ENCODE data around the gene CPLX3. TPM values are rescaled to one million over a fixed set of nuclear protein-coding genes. Genes with fewer than 3 reads are reported as not detected.

CPLX3 gene
- total and polyA plus RNA-seq, 10 of the 15 experiments (the other 5 are each of a cell fraction or from before 2014, with no cell fraction given) = 0.02 to 0.04 TPM; not detected in 8

DNA sequence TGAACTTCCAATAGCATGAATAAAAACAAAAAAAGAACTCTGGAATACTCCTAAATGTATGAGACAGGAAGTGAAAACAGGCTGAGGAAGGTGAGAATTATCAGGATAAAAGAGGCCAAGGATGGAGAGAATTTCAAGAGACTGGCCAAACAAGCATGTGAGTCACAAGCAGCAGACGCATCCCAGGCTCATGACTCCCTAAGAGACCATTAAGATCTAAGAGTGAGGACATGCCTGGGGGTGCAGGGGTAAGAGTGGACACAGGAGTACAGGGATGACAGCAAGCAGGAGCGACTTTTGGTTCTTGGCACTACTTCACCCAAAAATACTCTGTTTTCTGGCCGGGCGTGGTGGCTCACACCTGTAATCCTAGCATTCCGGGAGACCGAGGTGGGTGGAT is 39.7 kb downstream of the CPLX3 start (continued):
- TF ChIP-seq, protein P1, sequence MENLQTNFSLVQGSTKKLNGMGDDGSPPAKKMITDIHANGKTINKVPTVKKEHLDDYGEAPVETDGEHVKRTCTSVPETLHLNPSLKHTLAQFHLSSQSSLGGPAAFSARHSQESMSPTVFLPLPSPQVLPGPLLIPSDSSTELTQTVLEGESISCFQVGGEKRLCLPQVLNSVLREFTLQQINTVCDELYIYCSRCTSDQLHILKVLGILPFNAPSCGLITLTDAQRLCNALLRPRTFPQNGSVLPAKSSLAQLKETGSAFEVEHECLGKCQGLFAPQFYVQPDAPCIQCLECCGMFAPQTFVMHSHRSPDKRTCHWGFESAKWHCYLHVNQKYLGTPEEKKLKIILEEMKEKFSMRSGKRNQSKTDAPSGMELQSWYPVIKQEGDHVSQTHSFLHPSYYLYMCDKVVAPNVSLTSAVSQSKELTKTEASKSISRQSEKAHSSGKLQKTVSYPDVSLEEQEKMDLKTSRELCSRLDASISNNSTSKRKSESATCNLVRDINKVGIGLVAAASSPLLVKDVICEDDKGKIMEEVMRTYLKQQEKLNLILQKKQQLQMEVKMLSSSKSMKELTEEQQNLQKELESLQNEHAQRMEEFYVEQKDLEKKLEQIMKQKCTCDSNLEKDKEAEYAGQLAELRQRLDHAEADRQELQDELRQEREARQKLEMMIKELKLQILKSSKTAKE (IDR thresholded peaks at IDR 0.05; ENCODE audit: low read depth, poor library complexity, severe bottlenecking) = no peak
- TF ChIP-seq BMI1 (IDR thresholded peaks at IDR 0.05; ENCODE audit: borderline replicate concordance) (no peak), ZSCAN29 (IDR thresholded peaks at IDR 0.05) (no peak)

DNA sequence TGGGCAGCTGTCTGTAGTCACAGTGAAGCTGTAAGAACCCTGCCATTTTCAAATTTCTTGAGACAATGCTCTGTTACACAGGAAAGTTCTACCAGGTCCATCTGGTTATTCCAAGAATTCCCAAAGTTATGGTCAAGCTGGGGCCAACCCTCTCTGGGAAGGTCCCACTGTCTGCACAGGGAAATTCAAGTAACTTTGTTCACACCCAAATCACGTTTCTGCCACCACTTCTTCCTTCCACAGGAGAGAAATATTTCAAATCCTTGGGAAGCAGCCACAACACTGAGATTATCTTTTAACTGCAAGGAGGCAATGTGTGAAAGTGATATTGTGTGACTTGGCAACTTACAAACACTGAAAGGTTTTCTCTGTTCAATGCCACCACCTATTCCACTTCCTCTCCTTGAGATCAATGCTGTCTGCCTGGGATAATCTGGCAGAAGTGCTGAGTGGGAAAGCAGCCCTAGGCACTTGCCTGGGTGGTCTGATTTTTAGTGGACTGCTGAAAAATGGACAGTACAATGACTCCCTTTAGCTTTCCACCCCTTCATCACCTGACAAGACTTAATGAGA is 41.1 kb downstream of the CPLX3 start:
- no peak overlapping the region for H2AFZ ChIP-seq (ENCODE audit: control insufficient read depth, low read depth, low read length)
- H4K20me1 ChIP-seq (ENCODE audit: control insufficient read depth, insufficient read depth) = no peaks in the 10 kb centered on the region
- peak overlapping the region; percentile 53; the same call in 1 of the 2 replicates for H3K4me3 ChIP-seq
- peaks cover 2 to 19% of the 10 kb centered on the region in 2 experiments; a peak in 3 of 4 replicates for H3K36me3 ChIP-seq (ENCODE audit: control insufficient read depth in 2 of 2, insufficient read depth in 2 of 2, low read length in 1 of 2)
- H3K4me1 ChIP-seq (ENCODE audit: control insufficient read depth, insufficient read depth, low read length) = peaks cover 34% of the 10 kb centered on the region
- ChIA-PET RAD21 (ENCODE audit: unreplicated experiment) (interaction anchor here (1.2 to 4.8 kb wide), 3 partner anchors 8 to 97 kb away, joined by 3 to 57 read pairs (median 5); no protein-coding TSS in a partner anchor), CTCF (interaction anchor here (1.0 to 11.2 kb wide), 3 partner anchors 9 to 87 kb away, joined by 3 to 129 read pairs (median 7); no protein-coding TSS in a partner anchor), SMC1A (ENCODE audit: uncharacterized antibody, unreplicated experiment) (interaction anchor here (0.9 to 6.5 kb wide), 5 partner anchors 9 to 39 kb away, joined by 4 to 120 read pairs (median 52); partner anchors contain the start of gene FAM219B), POLR2A (interaction anchor here (1.9 to 5.2 kb wide), 2 partner anchors 9 to 24 kb away, joined by 5 to 80 read pairs; partner anchors contain the start of gene ULK3)
- H3K27me3 ChIP-seq (replicated peaks in 1 of 2; ENCODE audit: control insufficient read depth in 2 of 2, insufficient read depth in 2 of 2, low read length in 1 of 2) = no peaks in the 10 kb centered on the region
- no peak overlapping the region for H3K9ac ChIP-seq (ENCODE audit: control insufficient read depth, insufficient read depth, low read length)
- ATAC-seq (no peak), FAIRE-seq (no peak), DNase-seq (ENCODE audit: low read depth, low spot score) (no peak)
- H3K4me2 ChIP-seq (ENCODE audit: control insufficient read depth, insufficient read depth) = peak overlapping the region; percentile 74
- H3K9me3 ChIP-seq (replicated peaks; ENCODE audit: control insufficient read depth, insufficient read depth, low read length) = peaks cover 12% of the 10 kb centered on the region
- in situ Hi-C loops (cut with MboI) (no loop called here), intact Hi-C loops (cut with micrococcal nuclease; ENCODE audit: unreplicated experiment) (no loop called here)
- H3K27ac ChIP-seq (ENCODE audit: control insufficient read depth, insufficient read depth) = peak overlapping the region; percentile 51
- TF ChIP-seq IKZF1 (conservative IDR thresholded peaks at IDR 0.05) (peak; percentile 16; the same call in 1 of the 2 replicates), TBL1XR1 (IDR thresholded peaks at IDR 0.05; ENCODE audit: low read depth, low read length) (no peak), SPI1 (IDR thresholded peaks at IDR 0.05; ENCODE audit: borderline replicate concordance, insufficient read depth, low read depth, low read length) (peak; percentile 53; the same call in 1 of the 2 replicates), IKZF2 (IDR thresholded peaks at IDR 0.05) (0 out of 4 replicates have a peak, but pooled peaks of 1 of the 2 experiments have one; percentile 31)
- H3K79me2 ChIP-seq (ENCODE audit: control insufficient read depth, insufficient read depth, low read length) = peaks cover 75% of the 10 kb centered on the region
- TSS peak; percentile 3 for BruUV-seq (replicated peaks)
- WGBS (ENCODE audit: insufficient coverage, insufficient replicate concordance, low lambda C conversion rate, missing lambda C conversion rate) = 35% methylated on average over 1 of the region's 1 CpG

Data from GM12878 (cell line).